GM21367 (cell line): Measurements from ENCODE around the gene ACOT9.
A peak's percentile ranks its signal among the peaks of the same experiment; 100 is the strongest.
"Not testable (repeated sequence)": the region's sequence is repeated elsewhere in the genome, so short reads cannot be mapped to it uniquely, and the experiment has no call there.

ENCODE experiments used
- ATAC-seq: cut with Tn5 transposase; IDR thresholded peaks from one replicate; pipeline ENCODE4 v1.9.1; 2021; ENCODE audit not compliant: unreplicated experiment

The ACOT9 gene

DNA sequence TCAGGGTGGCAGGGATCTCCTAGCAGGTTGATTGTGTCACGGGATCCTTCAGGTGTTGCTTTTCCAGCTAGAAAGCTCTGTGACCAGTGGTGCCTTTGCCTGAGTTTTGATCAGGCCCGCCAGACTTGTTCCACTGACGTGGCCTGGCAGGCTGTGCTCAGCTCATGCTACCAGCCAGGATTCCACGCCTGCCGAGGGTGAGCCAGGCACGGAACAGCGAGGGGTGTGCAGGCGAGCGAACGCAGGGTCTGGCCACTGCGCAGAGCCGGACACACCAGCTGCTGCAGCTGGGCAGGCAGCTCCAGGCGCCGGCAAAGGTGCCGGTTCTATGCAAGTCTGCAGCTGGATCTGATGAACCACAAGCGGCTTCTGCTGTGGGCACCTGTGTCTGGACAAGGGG lies 22.8 kb upstream of the ACOT9 start:
- no peak for ATAC-seq

DNA sequence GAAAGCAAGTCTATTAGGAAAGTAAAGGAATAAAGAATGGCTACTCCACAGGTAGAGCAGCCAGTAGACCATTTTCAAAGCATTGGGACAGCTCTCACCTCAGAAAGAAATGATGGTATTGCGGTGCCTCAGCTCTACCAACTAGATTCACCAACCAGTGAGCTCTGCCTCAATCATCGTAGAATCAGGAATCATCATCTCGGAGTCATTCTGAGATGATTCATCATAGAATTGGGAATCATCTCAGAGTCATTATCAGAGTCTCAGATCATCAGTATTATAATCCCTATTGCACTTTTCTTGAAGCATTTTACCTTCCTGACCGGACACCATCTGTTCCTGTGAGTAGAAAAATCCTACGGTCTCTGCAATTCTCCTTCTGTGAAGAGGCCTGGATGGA lies 22.4 kb upstream of the ACOT9 start:
- no peak for ATAC-seq

GRCh38 chrX:23764188-23764984 lies 21.3 kb upstream of the ACOT9 start:
- no peak for ATAC-seq

GRCh38 chrX:23759821-23760220 lies 16.7 kb upstream of the ACOT9 start:
- ATAC-seq = no peak

DNA sequence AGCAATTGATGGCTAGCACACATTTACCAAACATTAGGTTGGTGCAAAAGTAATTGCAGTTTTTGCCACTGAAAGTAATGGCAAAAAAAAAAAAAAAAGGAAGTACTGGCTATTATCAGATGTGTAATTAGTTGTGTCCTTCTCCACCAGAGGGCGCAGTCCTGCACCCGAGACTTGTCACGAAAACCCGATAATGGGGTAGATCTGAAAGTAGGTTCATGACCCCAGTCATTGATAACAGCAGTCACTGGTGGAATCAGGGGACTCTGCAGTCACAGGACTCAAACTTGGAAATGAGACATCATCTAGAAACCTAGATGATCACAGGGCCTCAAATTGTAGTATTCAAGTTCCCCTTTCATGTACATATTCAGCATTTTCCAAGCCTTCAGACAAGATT lies 13.1 kb upstream of the ACOT9 start:
- ATAC-seq = no peak

GRCh38 chrX:23754664-23755063 lies 11.6 kb upstream of the ACOT9 start:
- no peak for ATAC-seq

DNA sequence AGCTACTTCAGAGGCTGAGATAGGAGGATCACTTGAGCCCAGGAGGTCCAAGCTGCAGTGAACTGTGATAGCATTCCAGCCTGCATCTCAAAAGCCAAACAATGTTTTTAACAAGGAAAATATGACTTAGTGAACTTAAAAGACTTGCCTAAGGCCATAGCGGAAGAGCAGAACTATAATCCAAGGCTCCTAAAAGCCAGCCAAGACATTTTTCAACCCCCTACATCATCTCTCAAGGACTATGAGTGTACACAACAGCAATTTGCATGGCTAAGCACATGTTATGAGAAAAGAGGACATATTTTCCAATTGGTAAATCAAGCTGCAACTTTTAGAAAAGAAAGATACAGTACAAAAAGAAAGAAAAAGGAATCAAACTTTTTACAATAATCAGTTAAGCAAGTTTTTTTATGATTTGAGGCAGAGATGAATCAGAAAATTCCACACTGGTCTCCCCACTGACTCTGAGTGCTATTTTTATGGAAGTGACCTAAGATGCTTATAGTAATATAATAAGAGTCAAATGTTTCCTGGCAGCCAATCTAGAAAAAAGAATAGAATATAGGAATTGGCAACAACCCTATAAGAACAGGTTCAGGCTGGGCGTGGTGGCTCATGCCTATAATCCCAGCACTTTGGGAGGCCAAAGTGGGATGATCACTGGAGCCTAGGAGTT lies 9.8 kb upstream of the ACOT9 start:
- ATAC-seq = no peak

DNA sequence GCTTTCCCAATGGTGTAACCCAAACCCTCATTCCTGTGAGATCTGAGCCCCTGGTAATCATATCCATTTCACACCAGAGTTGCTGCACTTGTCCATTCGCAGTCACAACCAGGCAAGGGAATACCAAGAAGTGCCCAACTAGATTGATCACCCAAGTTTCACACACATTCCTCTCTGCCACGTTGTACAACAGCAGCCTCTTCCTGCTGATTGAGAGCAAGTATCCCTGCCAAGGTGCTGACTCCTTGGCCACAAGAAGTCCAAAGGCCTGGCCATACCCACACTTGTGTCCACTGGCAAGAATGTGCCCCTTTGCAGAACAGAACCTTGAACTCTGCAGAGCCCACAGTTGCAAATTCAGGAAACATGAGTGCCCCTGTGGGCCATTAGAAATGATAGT lies 6.5 kb upstream of the ACOT9 start:
- ATAC-seq = no peak

- no peak for ATAC-seq
Observed at GRCh38 chrX:23749129-23749528, 6.1 kb upstream of the ACOT9 start.

- no peak for ATAC-seq
Observed at GRCh38 chrX:23745786-23746185, 2.7 kb upstream of the ACOT9 start.

- not testable (repeated sequence) for ATAC-seq
Observed at GRCh38 chrX:23743623-23743971, 521 bp upstream of the ACOT9 start.

DNA sequence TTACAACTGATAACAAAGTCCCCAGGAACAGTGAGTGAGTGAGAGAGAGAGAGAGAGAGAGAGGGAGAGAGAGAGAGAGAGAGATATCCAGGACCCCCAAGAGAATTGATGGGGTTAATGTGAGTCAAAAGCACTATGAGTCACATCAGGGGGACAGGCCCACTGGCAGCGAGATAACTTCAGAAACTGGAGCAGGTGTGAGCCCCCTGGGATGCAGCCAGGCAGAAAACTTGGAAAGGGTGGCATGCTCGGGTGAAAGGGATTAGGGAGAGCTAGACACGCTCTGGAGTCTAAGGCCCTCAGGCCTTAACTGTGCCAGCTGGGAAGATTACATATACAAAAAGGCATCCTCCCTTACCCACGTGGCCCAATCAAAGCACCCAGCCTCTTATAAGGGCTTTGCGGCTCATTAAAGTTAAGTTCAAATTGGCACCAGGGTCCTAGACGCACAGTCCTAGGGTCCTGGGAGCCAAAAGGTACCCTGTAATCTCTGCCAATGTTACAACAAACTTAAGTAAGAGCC lies 841 bp downstream of the ACOT9 start:
- ATAC-seq = no peak

GRCh38 chrX:23737413-23737812 lies 5.7 kb downstream of the ACOT9 start:
- no peak for ATAC-seq

GRCh38 chrX:23736030-23736429 lies 7.0 kb downstream of the ACOT9 start:
- ATAC-seq = no peak

GRCh38 chrX:23732704-23733103 lies 10.4 kb downstream of the ACOT9 start:
- ATAC-seq = peak; percentile 70

DNA sequence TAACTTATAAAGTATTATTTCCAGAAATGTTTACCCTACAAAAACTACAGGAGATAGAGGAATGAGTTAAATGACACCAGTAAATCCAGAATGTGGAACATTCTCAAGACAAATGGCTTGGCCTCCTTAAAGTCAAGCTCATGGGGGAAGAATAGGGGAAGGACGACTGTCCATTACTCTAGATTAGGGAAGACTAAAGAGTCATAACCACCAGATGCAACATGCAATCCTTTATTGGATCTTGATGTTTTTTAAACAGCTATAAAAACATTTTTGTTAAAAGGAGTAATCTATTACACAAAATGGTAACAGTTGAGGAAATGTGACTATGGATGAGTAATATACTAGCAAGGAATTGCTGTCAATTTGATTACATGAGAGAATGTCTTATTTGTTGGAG lies 11.1 kb downstream of the ACOT9 start:
- ATAC-seq = no peak

DNA sequence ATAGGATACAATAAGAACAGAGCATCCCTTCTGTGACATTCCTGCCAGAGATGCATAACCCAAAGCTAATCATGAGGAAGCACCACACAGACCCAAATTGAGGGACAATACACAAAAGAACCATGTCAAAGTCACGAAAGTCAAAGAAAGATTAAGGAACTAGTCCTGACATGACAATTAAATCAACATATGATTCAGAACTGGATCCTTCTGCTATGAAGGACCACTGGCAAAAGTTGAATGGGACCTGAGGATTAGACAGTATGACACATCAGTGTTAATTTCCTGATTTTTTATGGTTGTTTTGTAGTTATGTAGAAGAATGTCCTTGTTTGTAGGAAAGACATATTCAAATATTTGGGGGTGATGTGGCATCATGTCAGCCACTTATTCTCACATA lies 13.9 kb downstream of the ACOT9 start:
- ATAC-seq = no peak

DNA sequence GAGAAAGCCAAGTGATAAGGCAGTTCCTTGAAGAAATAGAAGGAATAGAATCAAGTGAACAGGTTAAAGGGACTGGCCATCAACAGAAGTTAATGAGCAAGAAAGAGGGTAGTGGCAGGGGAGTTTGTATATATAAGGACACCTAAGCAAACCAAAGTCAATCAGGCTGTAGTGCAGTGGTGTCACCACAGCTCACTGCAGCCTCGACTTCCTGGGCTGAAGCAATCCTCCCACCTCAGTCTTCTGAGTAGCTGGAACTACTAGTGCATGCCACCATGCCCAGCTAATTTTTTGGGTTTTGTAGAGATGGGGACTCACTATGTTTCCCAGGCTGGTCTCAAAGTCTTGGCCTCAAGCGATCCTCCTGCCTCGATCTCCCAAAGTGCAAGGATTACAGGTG lies 15.9 kb downstream of the ACOT9 start:
- no peak for ATAC-seq

DNA sequence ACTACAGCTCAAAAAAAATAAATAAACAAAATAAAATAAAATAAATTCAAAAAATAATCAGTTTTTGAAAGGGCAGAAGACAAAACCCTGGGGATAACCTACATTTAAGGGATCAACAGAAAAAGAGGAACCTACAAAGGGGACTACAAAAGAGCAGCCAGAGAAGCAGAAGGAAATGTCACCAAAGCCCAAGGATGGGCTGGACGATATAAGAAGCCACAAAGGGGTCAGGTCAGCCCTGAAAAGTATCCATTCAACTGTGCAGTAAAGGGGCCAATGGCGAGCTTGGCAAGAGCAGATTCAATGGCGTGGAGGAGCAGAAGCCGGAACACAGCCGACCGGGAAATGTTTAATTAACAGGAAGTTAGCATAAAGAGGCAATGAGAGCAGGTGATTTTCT lies 16.9 kb downstream of the ACOT9 start:
- no peak for ATAC-seq

GRCh38 chrX:23720117-23720677 lies 22.9 kb downstream of the ACOT9 start:
- ATAC-seq = no peak

GRCh38 chrX:23705235-23705634 lies 37.8 kb downstream of the ACOT9 start:
- no peak for ATAC-seq

- ATAC-seq = no peak
Observed at GRCh38 chrX:23704673-23705206, 38.3 kb downstream of the ACOT9 start.
